ENCODE results near the gene NYAP2. TPM values are rescaled to one million over a fixed set of nuclear protein-coding genes. Genes with fewer than 3 reads are reported as not detected.

NYAP2 gene
- total and polyA plus RNA-seq, 2 experiments from 2014 or later = not detected

GRCh38 chr2:225512876-225513540, 113.5 kb downstream of the NYAP2 start:
- Histone ChIP-seq H3K36me3 (no peaks in the 10 kb centered on the region), H3K9me3 (ENCODE audit: low read depth) (no peaks in the 10 kb centered on the region), H3K4me3 (no peak overlapping the region), H3K27me3 (no peaks in the 10 kb centered on the region), H3K4me1 (ENCODE audit: low read depth) (no peaks in the 10 kb centered on the region), H3K27ac (no peak overlapping the region)
- TF ChIP-seq CTCF (IDR thresholded peaks at IDR 0.05; ENCODE audit: low read depth, low read length) = no peak
- DNase-seq (ENCODE audit: low read depth in 1 of 2, low spot score in 1 of 2) = peak in 1 of 2 donors; percentile 6

GRCh38 chr2:225515033-225515432, 115.5 kb downstream of the NYAP2 start:
- H3K27me3 ChIP-seq = no peaks in the 10 kb centered on the region
- H3K9me3 ChIP-seq (ENCODE audit: low read depth) = no peaks in the 10 kb centered on the region
- H3K36me3 ChIP-seq = no peaks in the 10 kb centered on the region
- TF ChIP-seq CTCF (IDR thresholded peaks at IDR 0.05; ENCODE audit: low read depth, low read length) = no peak
- no peaks in the 10 kb centered on the region for H3K4me1 ChIP-seq (ENCODE audit: low read depth)
- no peak overlapping the region for H3K27ac ChIP-seq
- no peak overlapping the region for H3K4me3 ChIP-seq
- no peak for DNase-seq (ENCODE audit: low read depth in 1 of 2, low spot score in 1 of 2)

- Histone ChIP-seq H3K9me3 (ENCODE audit: low read depth) (no peaks in the 10 kb centered on the region), H3K4me3 (no peak overlapping the region), H3K27me3 (no peaks in the 10 kb centered on the region), H3K4me1 (ENCODE audit: low read depth) (no peaks in the 10 kb centered on the region), H3K27ac (no peak overlapping the region), H3K36me3 (no peaks in the 10 kb centered on the region)
- DNase-seq (ENCODE audit: low read depth in 1 of 2, low spot score in 1 of 2) = no peak
- TF ChIP-seq CTCF (IDR thresholded peaks at IDR 0.05; ENCODE audit: low read depth, low read length) = no peak
Measured at GRCh38 chr2:225526760-225527390, 127.4 kb downstream of the NYAP2 start.

GRCh38 chr2:225531559-225531958, 132.0 kb downstream of the NYAP2 start:
- H3K4me1 ChIP-seq (ENCODE audit: low read depth) = no peaks in the 10 kb centered on the region
- H3K27me3 ChIP-seq = no peaks in the 10 kb centered on the region
- H3K4me3 ChIP-seq = no peak overlapping the region
- no peak for DNase-seq (ENCODE audit: low read depth in 1 of 2, low spot score in 1 of 2)
- no peaks in the 10 kb centered on the region for H3K36me3 ChIP-seq
- H3K27ac ChIP-seq = no peak overlapping the region
- no peak for TF ChIP-seq CTCF (IDR thresholded peaks at IDR 0.05; ENCODE audit: low read depth, low read length)
- no peaks in the 10 kb centered on the region for H3K9me3 ChIP-seq (ENCODE audit: low read depth)

- no peak overlapping the region for H3K4me3 ChIP-seq
- H3K9me3 ChIP-seq (ENCODE audit: low read depth) = no peaks in the 10 kb centered on the region
- no peak for TF ChIP-seq CTCF (IDR thresholded peaks at IDR 0.05; ENCODE audit: low read depth, low read length)
- H3K36me3 ChIP-seq = no peaks in the 10 kb centered on the region
- H3K27me3 ChIP-seq = no peaks in the 10 kb centered on the region
- no peak overlapping the region for H3K27ac ChIP-seq
- no peak for DNase-seq (ENCODE audit: low read depth in 1 of 2, low spot score in 1 of 2)
- H3K4me1 ChIP-seq (ENCODE audit: low read depth) = no peaks in the 10 kb centered on the region
Measured at GRCh38 chr2:225532096-225532495, 132.6 kb downstream of the NYAP2 start.

Measured in cardiac muscle cell (in vitro differentiated cells and primary cell).